HG03439 (cell line): Measurements from ENCODE around the gene CGRRF1.

Experiments
- ATAC-seq: cut with Tn5 transposase; IDR thresholded peaks from one replicate; pipeline ENCODE4 v1.9.1; 2021; ENCODE audit warnings: mild to moderate bottlenecking, moderate library complexity; ENCODE audit not compliant: unreplicated experiment

Gene CGRRF1

GRCh38 chr14:54509546-54510501 lies at the start of gene CGRRF1:
Gene CGRRF1 (plus strand): TSS chr14:54509906. CDS start chr14:54509960, 54 bp downstream.
- ATAC-seq = peak; percentile 91

- ATAC-seq = no peak
Measured at GRCh38 chr14:54462048-54462447, 47.7 kb upstream of the CGRRF1 start.

- ATAC-seq = no peak
Measured at GRCh38 chr14:54465654-54466053, 44.1 kb upstream of the CGRRF1 start.

- no peak for ATAC-seq
Measured at GRCh38 chr14:54467280-54467679, 42.4 kb upstream of the CGRRF1 start.

GRCh38 chr14:54470701-54471100 lies 39.0 kb upstream of the CGRRF1 start:
- ATAC-seq = no peak

- no peak for ATAC-seq
Measured at GRCh38 chr14:54471641-54472040, 38.1 kb upstream of the CGRRF1 start.

- no peak for ATAC-seq
Measured at GRCh38 chr14:54472315-54472714, 37.4 kb upstream of the CGRRF1 start.

GRCh38 chr14:54474232-54474793 lies 35.4 kb upstream of the CGRRF1 start:
- no peak for ATAC-seq

- no peak for ATAC-seq
Measured at GRCh38 chr14:54475187-54475899, 34.4 kb upstream of the CGRRF1 start.

- ATAC-seq = no peak
Measured at GRCh38 chr14:54475911-54476310, 33.8 kb upstream of the CGRRF1 start.

- no peak for ATAC-seq
Measured at GRCh38 chr14:54478636-54479215, 31.0 kb upstream of the CGRRF1 start.

GRCh38 chr14:54480830-54481562 lies 28.7 kb upstream of the CGRRF1 start:
- ATAC-seq = no peak

- no peak for ATAC-seq
Measured at GRCh38 chr14:54481695-54482094, 28.0 kb upstream of the CGRRF1 start.

- no peak for ATAC-seq
Measured at GRCh38 chr14:54483073-54483745, 26.5 kb upstream of the CGRRF1 start.

GRCh38 chr14:54483846-54484245 lies 25.9 kb upstream of the CGRRF1 start:
- ATAC-seq = no peak

- no peak for ATAC-seq
Measured at GRCh38 chr14:54486685-54487084, 23.0 kb upstream of the CGRRF1 start.

GRCh38 chr14:54487771-54488170 lies 21.9 kb upstream of the CGRRF1 start:
- no peak for ATAC-seq

- ATAC-seq = no peak
Measured at GRCh38 chr14:54488318-54488645, 21.4 kb upstream of the CGRRF1 start.

GRCh38 chr14:54488646-54489317 lies 20.9 kb upstream of the CGRRF1 start, which contains the start of gene GMFB:
Gene GMFB (minus strand): TSS chr14:54488980. CDS start chr14:54488927, 53 bp downstream.
- ATAC-seq = peak; percentile 92

- peak; percentile 25 for ATAC-seq
Measured at GRCh38 chr14:54489318-54489683, 20.4 kb upstream of the CGRRF1 start.
